HG03196 (cell line): Measurements from ENCODE around the gene FARP2.

Experiments used
- ATAC-seq: cut with Tn5 transposase; IDR thresholded peaks from one replicate; pipeline ENCODE4 v1.9.1; 2021; ENCODE audit not compliant: unreplicated experiment

The FARP2 gene

GRCh38 chr2:241323778-241324177 lies 32.3 kb upstream of the FARP2 start:
- no peak for ATAC-seq

- no peak for ATAC-seq
Measured at GRCh38 chr2:241324775-241325174, 31.3 kb upstream of the FARP2 start.

- no peak for ATAC-seq
Measured at GRCh38 chr2:241325257-241325656, 30.8 kb upstream of the FARP2 start.

GRCh38 chr2:241329669-241330615 lies 26.1 kb upstream of the FARP2 start:
- no peak for ATAC-seq

- no peak for ATAC-seq
Measured at GRCh38 chr2:241330616-241330981, 25.5 kb upstream of the FARP2 start.

GRCh38 chr2:241334813-241335212 lies 21.3 kb upstream of the FARP2 start:
- ATAC-seq, result no peak

GRCh38 chr2:241339839-241340630 lies 16.1 kb upstream of the FARP2 start:
- no peak for ATAC-seq

GRCh38 chr2:241340631-241341163 lies 15.4 kb upstream of the FARP2 start:
- ATAC-seq, result no peak

GRCh38 chr2:241344925-241345651 lies 11.0 kb upstream of the FARP2 start:
- no peak for ATAC-seq

GRCh38 chr2:241349941-241350340 lies 6.1 kb upstream of the FARP2 start:
- no peak for ATAC-seq

GRCh38 chr2:241350530-241350877 lies 5.6 kb upstream of the FARP2 start:
- no peak for ATAC-seq

- no peak for ATAC-seq
Measured at GRCh38 chr2:241350878-241351639, 5.0 kb upstream of the FARP2 start.

GRCh38 chr2:241351640-241352031 lies 4.4 kb upstream of the FARP2 start:
- no peak for ATAC-seq

GRCh38 chr2:241352227-241352626 lies 3.9 kb upstream of the FARP2 start:
- no peak for ATAC-seq

GRCh38 chr2:241354668-241355658 lies 1.1 kb upstream of the FARP2 start:
- no peak for ATAC-seq

GRCh38 chr2:241356871-241357260 lies 781 bp downstream of the FARP2 start:
- ATAC-seq, result no peak

GRCh38 chr2:241357531-241357930 lies 1.4 kb downstream of the FARP2 start:
- ATAC-seq, result no peak

GRCh38 chr2:241358470-241358869 lies 2.4 kb downstream of the FARP2 start:
- ATAC-seq, result peak; percentile 39

GRCh38 chr2:241359481-241360045 lies 3.5 kb downstream of the FARP2 start:
- no peak for ATAC-seq
